ENCODE data around the gene ADSS1.
A peak's percentile ranks its signal among the peaks of the same experiment; 100 is the strongest.

The ADSS1 gene

GRCh38 chr14:104751539-104752422 lies 27.8 kb downstream of the ADSS1 start:
- DNase-seq, result no peak

- DNase-seq, result no peak
Observed at GRCh38 chr14:104752423-104752734, 28.4 kb downstream of the ADSS1 start.

- DNase-seq, result peak; percentile 99
Observed at GRCh38 chr14:104752735-104753527, 28.9 kb downstream of the ADSS1 start, which contains the start of gene SIVA1. TSS of gene SIVA1 (plus strand) at chr14:104753147. CDS start at chr14:104753202, 55 bp downstream.

DNA sequence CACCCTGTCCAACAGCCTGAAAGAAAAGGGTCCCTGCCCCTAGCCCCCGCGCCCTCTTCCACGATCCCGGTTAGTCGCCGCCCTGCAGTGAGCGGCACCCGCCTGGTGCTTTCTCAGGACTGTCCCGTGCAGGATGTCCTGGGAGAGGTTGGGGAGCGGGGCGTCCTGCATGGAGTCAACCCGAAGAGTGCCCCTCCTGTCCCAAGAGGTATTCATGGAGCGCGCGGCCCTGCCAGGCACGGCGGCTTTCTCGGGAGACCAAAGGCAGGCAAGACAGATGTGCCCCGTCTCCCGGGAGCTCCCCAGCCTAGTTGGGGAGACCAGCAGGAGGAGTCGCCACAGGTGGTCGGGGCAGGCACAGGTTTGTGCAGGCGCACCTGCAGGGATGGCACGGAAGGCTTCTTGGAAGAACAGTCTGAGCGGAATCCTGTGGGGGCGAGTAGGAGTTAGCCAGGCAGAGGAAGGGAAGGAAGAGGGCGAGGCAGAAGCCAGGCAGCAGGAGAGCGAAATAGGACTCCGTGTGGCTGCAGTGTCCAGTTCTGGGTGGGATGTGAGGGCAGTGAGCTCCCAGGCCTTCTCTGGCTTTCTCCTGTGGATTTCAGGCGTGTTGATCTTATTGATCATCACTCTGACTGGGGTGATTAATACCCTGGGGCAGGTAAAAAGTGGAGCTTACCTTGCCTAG lies 29.6 kb downstream of the ADSS1 start:
- DNase-seq, result no peak

- no peak for DNase-seq
Observed at GRCh38 chr14:104754213-104754851, 30.3 kb downstream of the ADSS1 start.

DNA sequence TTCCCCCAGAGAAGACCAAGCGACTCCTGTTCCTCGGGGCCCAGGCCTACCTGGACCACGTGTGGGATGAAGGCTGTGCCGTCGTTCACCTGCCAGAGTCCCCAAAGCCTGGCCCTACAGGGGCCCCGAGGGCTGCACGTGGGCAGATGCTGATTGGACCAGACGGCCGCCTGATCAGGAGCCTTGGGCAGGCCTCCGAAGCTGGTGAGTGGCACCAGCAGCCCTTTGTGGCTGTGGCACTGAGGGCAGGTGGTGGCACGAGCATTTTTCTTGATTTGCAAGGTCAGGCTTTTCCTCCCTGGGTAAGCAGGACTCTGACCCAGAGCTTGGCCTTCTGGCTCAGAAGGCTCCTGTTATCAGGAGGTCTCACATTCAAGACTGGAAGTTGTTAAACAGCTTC lies 31.6 kb downstream of the ADSS1 start:
- DNase-seq, result no peak

DNA sequence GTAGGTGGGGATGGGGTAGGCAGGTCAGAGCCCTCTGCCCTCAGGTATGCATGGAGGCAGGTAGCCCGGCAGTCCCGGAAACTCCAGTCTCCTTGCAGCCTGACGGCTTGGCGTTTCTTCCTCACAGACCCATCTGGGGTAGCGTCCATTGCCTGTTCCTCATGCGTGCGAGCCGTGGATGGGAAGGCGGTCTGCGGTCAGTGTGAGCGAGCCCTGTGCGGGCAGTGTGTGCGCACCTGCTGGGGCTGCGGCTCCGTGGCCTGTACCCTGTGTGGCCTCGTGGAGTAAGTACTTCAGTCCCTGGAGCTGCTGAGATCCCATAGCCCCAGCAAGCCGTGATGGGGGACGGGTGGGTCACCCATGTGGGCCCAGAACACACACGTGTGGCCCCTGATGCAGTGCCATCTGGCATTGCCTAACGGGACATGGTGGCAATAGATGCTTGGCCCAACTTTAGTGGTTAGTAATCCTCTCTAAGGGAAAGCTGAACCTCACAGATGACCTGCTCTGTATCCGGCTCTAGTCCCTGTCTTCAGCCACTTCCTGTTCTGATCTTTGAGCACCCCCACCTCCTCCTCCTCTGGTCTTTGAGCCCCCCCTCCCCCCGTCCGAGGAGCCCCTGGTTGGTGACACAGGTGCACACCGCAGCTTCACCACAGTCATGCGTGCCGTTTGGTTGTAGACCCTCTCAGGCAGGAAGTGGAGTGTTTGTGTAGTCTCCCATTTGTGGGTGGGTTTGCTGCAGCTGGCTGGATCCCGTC lies 32.6 kb downstream of the ADSS1 start:
- no peak for DNase-seq

GRCh38 chr14:104757238-104757585 lies 33.2 kb downstream of the ADSS1 start:
- no peak for DNase-seq

DNA sequence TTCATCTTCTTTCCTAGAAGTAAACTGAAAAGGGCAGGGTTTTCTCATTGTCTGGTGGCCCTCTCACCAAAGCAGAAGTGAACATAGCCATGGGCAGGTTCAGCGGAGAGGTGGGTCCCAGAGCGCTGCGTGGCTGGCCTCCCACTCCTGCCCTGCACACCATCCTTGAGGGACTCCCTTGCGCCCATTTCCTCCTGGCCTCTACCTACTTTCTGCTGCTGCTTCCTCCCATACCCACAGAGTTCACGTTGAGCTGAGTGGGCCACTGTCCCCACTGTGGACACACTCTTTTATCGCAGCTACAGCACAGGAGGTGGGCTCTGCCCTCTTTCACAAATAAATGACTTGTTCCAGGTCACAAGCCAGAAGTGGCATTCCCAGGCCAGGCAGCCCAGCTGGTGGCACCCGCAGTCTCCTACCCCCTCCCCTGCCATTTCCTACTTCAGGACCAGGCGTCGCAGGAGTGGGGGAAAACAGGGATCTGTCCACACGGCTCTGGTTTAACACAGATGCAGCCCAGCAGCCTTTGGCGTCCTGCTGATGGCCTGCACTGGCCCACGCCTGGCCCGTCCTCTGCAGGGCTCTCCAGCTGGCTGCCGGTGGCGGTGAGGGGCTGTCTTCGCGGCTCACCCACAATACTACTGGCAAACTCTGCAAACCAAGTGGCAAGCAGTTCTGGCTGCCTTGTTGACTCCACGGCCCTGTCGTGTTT lies 33.8 kb downstream of the ADSS1 start:
- no peak for DNase-seq

DNA sequence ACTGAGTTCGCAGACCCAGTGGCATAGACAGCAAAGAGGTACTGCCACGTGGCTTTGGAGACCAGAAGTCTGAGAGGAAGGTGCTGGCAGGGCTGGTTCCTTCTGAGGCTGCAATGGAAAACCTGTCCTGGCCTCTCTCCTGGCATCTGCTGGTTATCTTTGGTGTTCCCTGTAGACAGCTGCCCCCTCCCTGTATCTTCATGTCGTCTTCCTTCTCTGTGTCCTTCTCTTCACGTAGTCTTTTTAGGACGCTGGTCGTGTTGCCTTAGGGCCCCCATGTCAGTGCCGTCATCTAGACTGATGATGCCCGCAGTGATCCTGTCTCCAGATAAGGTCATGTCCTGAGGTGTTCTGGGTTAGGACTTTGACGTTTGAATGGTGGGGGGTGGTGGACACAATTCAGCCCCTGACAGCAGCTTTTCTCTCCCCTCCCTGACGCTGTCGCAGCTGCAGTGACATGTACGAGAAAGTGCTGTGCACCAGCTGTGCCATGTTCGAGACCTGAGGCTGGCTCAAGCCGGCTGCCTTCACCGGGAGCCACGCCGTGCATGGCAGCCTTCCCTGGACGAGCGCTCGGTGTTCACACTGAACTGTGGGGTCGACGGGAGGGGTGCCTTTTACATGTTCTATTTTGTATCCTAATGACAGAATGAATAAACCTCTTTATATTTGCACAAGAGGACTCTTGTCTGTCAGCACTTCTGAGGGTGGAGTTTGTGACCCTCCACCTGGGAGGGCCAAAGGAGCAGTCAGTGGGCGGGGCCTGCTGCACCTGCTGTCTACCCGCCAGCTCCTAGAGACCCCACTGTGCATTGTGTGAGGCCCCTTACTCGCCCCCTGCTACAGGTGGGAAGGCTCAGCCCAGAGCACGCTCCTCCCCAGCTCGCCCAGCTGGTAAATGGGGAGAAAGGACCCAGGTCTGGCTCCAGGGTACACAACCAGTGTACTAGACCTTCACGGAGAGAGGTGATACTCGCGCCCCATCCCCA lies 35.2 kb downstream of the ADSS1 start:
- DNase-seq, result no peak

DNA sequence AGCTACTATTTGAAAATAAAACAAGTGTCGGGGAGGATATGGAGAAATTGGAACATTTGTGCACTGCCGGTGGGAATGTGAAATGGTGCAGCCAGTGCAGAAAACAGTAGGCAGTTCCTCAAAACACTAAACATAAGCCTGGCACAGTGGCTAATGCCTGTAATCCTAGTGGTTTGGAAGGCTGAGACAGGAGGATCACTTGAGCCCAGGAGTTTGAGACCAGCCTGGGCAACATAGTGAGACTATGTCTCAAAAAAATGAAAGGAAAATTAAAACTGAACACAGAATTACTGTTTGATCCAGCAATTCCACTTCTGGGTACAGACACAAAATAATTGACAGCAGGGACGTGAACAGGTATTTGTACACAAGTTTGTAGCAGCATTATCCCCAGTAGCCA lies 41.5 kb downstream of the ADSS1 start:
- DNase-seq, result no peak

DNA sequence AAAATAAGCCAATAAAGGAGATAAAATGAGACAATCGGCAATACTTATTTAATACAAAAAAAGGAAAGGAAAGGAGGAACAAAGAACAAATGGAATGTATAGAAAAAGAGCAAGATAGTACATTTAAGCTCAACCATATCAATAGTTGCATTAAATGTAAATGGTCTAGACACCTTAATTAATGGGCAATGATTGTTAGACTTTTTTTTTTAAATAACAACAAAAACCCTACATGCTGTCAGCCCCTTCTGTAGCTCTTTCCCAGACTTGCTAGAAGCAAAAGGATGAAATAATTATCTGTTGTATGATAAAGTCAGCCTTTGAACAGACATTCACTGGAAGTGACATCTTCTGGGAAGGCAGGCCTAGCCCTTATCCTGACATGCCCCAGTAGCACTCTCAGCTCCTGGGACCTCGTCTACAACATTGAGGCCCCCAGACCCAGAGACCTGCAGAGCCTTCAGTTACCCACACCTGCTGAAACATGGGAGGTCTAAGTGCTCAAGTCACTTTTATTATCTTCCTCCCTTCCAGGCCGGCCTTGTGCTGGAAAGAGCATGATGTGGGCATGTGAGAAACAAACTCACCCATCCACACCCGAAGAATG lies 42.3 kb downstream of the ADSS1 start:
- no peak for DNase-seq

DNA sequence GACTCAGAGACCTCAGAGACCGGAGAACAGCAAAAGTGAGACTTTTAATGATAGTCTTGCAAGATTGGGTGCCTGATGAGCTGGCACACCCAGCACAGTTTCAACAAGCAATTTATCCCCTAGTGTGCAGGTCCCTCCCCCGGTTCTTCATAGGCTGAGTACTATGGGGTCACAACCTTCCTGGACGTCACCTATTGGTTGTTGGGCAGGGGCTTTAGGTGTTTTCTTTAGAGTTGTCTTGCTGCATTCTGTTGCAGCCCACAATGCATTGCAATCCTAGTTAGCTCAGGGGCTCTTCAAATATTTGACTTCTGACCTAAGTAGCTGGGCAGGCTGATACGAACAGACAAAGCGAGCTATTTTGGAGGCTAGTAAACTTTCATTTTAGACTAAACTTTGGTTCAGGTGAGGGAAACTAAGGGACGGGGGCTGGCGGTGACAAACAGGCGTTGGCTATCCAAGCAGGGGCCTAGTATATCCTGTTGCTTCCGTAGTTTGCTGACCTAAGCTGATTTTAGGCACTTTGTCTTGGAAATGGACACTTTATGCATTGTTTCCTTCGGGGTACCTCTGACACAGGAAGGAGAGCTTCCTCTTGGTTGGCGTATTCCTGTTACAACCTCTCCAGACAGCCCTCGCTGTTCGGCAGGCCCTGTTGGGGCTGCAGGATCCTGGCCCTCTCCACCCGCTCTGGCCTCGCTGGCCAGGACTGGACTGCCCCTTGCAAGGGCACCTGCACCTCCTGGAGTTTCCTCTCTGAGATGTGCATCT lies 43.0 kb downstream of the ADSS1 start:
- no peak for DNase-seq

DNA sequence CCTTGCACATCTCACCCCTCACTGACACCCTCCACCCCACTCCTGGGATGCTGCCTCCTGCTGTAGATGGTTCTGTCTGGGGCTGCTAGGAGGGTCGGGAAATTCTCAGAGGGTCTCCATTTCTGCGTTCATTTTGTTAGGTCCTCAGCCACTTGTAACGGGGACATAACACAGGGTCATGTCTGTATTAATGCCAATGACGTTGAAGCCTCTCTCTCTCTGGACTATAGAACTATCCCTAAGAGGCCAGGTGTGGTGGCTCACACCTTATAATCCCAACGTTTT lies 43.5 kb downstream of the ADSS1 start:
- no peak for DNase-seq

DNA sequence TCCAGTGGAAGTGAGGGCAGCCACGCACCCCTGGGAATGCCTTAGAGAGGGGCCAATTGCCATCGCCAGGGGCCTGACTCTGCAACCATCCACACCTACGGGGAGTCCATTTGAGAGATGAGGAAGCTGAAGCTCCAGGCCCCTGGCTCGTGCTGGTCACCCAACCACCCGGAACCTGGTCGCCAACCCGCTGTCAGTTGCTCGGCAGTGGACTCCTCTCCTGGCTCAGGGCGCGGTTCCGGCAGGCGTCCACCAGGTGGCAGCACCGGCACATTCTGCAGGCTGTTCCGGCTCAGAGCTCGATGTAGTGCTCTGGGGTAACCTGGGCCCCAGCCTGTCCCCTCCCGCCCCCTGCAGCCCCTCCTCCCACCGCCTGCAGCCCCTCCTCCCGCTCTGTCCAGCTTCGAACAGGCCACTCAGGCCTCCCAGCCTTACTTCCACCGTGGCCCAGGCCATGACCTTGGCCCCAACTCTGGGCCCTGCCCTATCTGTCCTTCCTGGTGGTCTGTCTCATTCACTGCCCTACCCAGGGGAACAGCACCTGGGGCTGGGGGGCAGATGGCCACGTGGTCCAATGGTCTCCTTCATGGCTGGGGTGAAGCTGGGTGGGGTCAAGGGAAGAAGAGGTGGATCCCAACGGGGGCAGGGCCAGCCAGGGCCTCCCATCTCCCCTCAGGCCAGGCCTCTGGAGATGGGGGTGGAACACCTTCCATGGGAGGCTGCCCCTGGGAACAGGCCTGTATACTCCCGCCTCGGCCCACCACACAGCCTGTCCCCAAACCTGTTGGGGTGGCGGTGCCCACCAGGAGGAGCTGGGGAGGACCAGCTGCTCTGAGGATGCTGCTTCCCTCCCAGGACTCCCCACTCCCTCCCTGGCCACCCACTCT lies 44.7 kb downstream of the ADSS1 start:
- peak; percentile 74 for DNase-seq

GRCh38 chr14:104769324-104770071 lies 45.5 kb downstream of the ADSS1 start:
- no peak for DNase-seq

DNA sequence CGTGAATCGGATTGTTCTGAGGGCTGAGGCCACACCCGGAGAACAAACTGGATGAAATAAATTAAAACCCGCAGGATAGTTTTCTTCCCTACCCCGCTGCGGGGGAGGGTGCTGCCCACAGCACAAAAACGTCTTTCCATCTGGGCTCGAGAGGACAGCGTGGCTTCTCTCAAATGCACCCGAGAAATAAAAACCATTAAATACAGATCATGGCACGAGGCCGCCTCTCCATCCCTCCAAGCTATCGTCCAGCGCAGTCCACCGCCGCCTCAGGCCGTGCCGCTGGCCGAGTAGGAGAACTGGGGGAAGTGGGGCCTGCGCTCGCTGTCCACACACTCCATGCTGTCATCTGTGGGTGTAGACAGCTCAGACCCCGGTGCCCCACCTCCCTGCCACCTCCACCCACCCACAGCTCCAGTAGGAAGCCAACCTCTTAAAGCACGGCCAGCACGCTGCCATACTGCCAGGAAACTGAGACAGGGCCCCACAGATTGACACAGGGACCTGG lies 46.1 kb downstream of the ADSS1 start:
- no peak for DNase-seq
